ACC112 (cell line): ENCODE measurements around the gene BNC2.

Experiments used
- H2AFZ ChIP-seq: fragments of 200-600 bp; sonication (generic); one replicate; pipeline ENCODE4 v1.6.0; 2017; ENCODE audit warnings: antibody characterized with exemption, low read length; ENCODE audit not compliant: unreplicated experiment
- H3K27ac ChIP-seq: fragments of 200-600 bp; sonication (generic); 2 replicates; pipeline ENCODE4 v1.5.1; 2014; ENCODE audit warnings: low read depth, mild to moderate bottlenecking, antibody characterized with exemption, low read length, moderate library complexity
- H3K27me3 ChIP-seq: fragments of 200-600 bp; sonication (generic); 2 replicates; pipeline ENCODE4 v1.6.1; 2014; ENCODE audit warnings: mild to moderate bottlenecking, antibody characterized with exemption, low read length, moderate library complexity, mixed read lengths; ENCODE audit not compliant: insufficient read depth
- H3K36me3 ChIP-seq: fragments of 200-600 bp; sonication (generic); 2 replicates; pipeline ENCODE4 v1.6.1; 2016; ENCODE audit warnings: mild to moderate bottlenecking, antibody characterized with exemption, low read length, moderate library complexity, mixed read lengths; ENCODE audit not compliant: insufficient read depth
- H3K4me1 ChIP-seq: fragments of 200-600 bp; sonication (generic); one replicate; pipeline ENCODE4 v1.6.1; 2016; ENCODE audit warnings: low read length, mixed read lengths; ENCODE audit not compliant: insufficient read depth, unreplicated experiment, control insufficient read depth
- H3K4me3 ChIP-seq: fragments of 200-600 bp; sonication (generic); 2 replicates; pipeline ENCODE4 v1.5.1; 2014; ENCODE audit warnings: mild to moderate bottlenecking, low read depth, low read length
- H3K79me2 ChIP-seq: fragments of 200-600 bp; sonication (generic); one replicate; pipeline ENCODE4 v1.6.0; 2016; ENCODE audit warnings: low read length; ENCODE audit not compliant: control insufficient read depth, unreplicated experiment, insufficient read depth

The BNC2 gene

DNA sequence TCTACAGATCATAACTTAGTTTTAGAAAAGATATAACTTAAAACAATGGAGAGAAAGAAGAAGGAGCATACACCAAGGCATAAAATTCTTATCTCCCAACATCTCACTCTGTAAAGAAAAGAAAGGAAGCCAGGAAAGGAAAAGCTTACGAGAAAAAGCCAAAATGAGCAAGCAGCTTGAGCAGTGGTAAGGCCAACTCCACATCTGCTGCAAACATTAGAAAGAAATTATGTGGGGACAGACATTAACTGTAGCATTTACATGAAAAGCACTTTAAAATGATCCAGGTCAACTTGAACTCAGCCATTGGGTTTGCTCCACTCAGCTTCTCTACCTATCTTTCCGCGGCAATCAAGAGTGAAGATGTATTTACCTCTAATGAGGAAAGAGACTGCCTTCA, 176.9 kb downstream of the BNC2 start:
- no peak overlapping the region for H3K27ac ChIP-seq
- H3K79me2 ChIP-seq, result peaks cover 42% of the 10 kb centered on the region
- H3K27me3 ChIP-seq, result no peaks in the 10 kb centered on the region
- H3K4me1 ChIP-seq, result peaks cover 13% of the 10 kb centered on the region
- peaks cover 12% of the 10 kb centered on the region; the same call in 1 of the 2 replicates for H3K36me3 ChIP-seq
- no peak overlapping the region for H2AFZ ChIP-seq
- H3K4me3 ChIP-seq, result no peak overlapping the region

DNA sequence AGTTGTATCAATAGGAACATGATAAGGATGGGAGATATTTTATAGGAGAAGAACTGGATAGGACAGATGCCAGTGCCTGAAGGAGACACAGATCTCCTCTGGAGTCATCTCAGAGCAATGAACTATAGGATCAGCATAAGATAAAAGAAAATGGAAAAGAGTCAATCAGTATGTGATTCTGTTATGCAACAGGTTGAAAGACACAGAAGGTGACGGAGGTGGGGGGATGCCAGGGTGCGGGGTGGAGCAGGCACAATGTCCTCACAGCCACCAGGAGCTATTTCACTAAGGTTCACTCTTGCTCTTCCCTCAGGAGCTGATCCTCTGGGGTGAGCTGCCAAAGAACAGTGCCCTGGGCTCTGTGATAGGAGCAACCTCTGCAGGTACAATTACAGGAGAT, 179.8 kb downstream of the BNC2 start:
- Histone ChIP-seq H3K27ac (no peak overlapping the region), H3K4me3 (no peak overlapping the region), H3K36me3 (peaks cover 17% of the 10 kb centered on the region; the same call in 1 of the 2 replicates), H3K27me3 (no peaks in the 10 kb centered on the region), H2AFZ (no peak overlapping the region), H3K4me1 (peaks cover 15% of the 10 kb centered on the region), H3K79me2 (peaks cover 40% of the 10 kb centered on the region)

DNA sequence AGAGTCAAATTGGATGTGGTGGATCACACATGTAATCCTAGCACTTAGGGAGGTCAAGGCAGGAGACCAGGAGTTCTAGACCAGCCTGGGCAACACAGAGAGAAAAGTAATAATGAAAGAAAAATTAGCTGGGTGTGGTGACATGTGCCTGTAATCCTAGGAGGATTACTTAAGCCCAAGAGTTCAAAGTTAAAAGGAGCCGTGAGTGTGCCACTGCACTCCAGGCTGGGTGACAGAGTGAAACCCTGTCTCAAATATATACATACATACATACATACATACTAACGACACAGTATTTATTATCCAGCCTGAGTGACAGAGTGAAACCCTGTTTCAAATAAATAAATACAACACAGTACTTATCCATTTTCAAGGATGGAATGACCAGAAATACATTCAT, 180.3 kb downstream of the BNC2 start:
- Histone ChIP-seq H3K27ac (no peak overlapping the region), H2AFZ (no peak overlapping the region), H3K27me3 (no peaks in the 10 kb centered on the region), H3K36me3 (peaks cover 20% of the 10 kb centered on the region; the same call in 1 of the 2 replicates), H3K79me2 (peaks cover 44% of the 10 kb centered on the region), H3K4me3 (no peak overlapping the region), H3K4me1 (peaks cover 15% of the 10 kb centered on the region)

DNA sequence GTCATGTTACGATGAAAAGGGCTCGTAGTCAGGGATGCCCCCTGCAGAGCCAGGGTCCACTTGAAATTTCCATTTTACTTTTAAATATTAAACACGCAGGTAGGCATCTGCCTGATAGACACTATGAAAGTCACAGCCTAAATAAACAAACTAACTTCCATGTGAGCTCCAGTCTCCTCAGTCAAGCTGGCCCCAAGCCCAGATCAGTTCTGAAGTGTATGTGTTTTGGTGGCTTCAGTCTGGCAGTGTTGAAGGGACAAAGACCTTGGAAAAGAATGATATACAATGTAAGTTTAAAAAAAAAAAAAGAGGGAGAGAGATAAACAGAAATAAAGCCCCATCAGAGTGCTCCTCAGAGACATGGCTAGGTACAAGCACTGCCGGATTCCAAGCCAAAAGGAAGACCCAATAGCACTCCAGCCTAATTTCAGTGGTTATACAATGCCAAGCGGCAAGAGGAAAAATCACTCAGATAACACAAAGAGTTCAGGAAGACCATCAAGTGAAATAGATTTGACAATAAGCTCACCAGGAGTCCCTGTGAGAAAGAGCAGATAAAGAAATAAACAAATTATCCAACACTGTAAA, 181.0 kb downstream of the BNC2 start:
- Histone ChIP-seq H3K4me1 (peaks cover 15% of the 10 kb centered on the region), H2AFZ (no peak overlapping the region), H3K27me3 (no peaks in the 10 kb centered on the region), H3K79me2 (peaks cover 45% of the 10 kb centered on the region), H3K36me3 (peaks cover 20% of the 10 kb centered on the region), H3K4me3 (no peak overlapping the region), H3K27ac (no peak overlapping the region)

DNA sequence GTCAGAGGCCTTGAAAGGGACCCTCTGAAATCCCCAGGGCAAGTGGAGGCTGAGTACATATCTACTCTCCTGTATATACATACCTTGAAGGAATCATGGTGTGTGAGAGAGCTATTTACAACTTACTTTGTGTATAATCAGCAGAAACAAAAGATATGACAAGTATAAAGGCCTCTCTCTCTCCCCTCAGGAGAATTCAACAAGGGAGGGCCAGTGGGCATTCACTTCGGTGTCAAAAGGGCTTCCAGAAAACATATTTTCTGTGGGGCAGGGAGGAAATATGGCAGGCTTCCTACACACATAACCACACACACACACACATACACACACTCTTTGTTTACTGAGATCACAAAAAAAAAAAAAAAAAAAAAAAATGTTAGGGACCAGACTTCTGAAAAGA, 181.7 kb downstream of the BNC2 start:
- no peaks in the 10 kb centered on the region for H3K27me3 ChIP-seq
- H3K27ac ChIP-seq, result no peak overlapping the region
- H3K79me2 ChIP-seq, result peaks cover 46% of the 10 kb centered on the region
- peaks cover 16% of the 10 kb centered on the region for H3K4me1 ChIP-seq
- H3K36me3 ChIP-seq, result peaks cover 15% of the 10 kb centered on the region
- no peak overlapping the region for H3K4me3 ChIP-seq
- H2AFZ ChIP-seq, result no peak overlapping the region

DNA sequence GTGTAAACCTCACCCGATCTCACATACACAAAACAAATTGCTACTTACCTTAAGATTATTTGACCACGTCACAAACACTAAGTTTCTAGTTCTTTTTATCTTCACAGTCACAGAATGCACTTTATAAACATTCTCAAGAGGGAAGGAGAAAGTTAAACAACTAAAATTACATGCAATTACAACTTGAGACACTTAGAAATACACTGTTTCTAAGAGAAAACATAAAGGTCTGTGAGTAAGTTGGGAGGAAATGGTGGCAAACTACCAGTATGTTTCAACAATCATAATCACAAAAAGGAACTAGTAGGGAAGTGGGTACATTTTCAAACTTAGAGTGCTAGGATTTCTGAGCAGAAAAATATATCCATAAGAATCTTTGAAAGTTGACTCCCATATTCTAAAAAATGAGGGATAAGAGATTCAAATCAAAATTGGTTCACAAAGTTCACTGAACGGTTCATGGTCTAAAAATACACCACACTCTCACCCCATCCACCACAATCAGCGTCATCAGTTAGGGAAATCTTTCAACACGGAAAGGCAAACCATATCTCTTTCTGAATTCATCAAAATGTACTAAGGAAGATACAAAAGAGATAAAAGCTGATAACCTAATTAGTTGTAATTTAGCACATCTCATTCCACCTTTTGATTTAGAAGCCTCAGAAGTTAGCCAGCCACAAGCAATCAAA, 182.6 kb downstream of the BNC2 start:
- peaks cover 26% of the 10 kb centered on the region for H3K4me1 ChIP-seq
- H3K27me3 ChIP-seq, result no peaks in the 10 kb centered on the region
- no peak overlapping the region for H3K4me3 ChIP-seq
- no peak overlapping the region for H3K27ac ChIP-seq
- H3K79me2 ChIP-seq, result peaks cover 53% of the 10 kb centered on the region
- H3K36me3 ChIP-seq, result peaks cover 14% of the 10 kb centered on the region
- no peak overlapping the region for H2AFZ ChIP-seq

DNA sequence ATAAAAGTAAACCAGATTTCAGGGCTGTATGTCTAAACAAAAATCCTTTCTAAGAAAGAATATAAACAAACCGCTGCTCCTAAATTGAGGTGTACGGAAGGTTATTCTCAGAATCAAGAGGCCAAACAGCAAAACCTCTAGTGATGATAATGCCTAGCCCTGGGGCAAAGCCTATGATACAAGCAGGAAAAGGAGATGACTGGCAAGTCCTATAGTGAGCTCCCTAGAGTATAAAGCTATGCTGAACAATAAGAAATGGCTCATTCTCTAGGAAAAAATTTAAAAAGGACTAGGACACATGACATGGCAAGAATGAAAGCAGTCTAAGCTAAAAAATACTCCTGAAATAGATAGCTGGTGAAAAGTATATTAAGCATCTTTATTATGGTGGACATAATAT, 187.1 kb downstream of the BNC2 start:
- Histone ChIP-seq H2AFZ (no peak overlapping the region), H3K36me3 (peaks cover 8% of the 10 kb centered on the region), H3K4me1 (peaks cover 26% of the 10 kb centered on the region), H3K4me3 (no peak overlapping the region), H3K79me2 (peaks cover 56% of the 10 kb centered on the region), H3K27ac (0 out of 2 replicates have a peak overlapping the region, but pooled peaks have one; percentile 8), H3K27me3 (no peaks in the 10 kb centered on the region)

DNA sequence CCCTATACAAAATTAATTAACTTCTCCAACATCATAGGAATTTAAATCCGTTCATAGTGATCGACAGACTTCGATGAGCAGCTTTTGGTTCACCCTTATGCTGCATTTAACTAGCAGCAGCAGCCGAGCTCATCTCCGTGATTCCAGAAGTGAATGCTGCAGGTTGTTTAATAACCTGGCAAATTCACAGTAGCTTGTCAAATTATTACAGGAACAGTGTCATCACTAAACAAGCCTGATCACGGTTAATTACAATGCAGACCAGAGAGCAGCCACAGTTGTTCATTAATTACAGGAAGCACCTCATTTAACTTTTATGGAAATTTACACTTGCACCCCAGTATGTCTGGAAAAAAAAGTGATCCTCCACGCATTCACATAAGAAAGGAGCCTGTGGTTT, 188.2 kb downstream of the BNC2 start:
- H3K27me3 ChIP-seq, result no peaks in the 10 kb centered on the region
- no peak overlapping the region for H2AFZ ChIP-seq
- no peak overlapping the region for H3K27ac ChIP-seq
- H3K4me1 ChIP-seq, result peaks cover 26% of the 10 kb centered on the region
- no peak overlapping the region for H3K4me3 ChIP-seq
- H3K79me2 ChIP-seq, result peaks cover 56% of the 10 kb centered on the region
- peaks cover 8% of the 10 kb centered on the region for H3K36me3 ChIP-seq

DNA sequence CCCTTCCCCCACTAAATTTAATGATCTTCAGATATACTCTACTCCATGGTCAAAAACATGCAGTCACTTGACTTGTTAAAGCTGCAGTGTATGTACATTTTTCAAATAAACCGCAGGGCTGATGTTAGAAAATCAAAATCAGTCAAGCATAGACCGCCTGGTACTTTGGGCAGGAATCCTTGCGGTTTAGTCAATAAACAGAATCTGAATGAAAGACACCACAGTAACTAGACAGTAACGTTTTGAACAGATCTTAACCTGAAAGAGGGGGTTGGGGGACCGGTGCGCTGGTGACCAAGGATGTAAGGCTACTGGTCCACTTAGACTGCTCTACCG, 188.8 kb downstream of the BNC2 start:
- H2AFZ ChIP-seq, result no peak overlapping the region
- peaks cover 55% of the 10 kb centered on the region for H3K79me2 ChIP-seq
- H3K4me1 ChIP-seq, result peaks cover 26% of the 10 kb centered on the region
- H3K36me3 ChIP-seq, result peaks cover 6% of the 10 kb centered on the region
- H3K27ac ChIP-seq, result no peak overlapping the region
- no peaks in the 10 kb centered on the region for H3K27me3 ChIP-seq
- no peak overlapping the region for H3K4me3 ChIP-seq

DNA sequence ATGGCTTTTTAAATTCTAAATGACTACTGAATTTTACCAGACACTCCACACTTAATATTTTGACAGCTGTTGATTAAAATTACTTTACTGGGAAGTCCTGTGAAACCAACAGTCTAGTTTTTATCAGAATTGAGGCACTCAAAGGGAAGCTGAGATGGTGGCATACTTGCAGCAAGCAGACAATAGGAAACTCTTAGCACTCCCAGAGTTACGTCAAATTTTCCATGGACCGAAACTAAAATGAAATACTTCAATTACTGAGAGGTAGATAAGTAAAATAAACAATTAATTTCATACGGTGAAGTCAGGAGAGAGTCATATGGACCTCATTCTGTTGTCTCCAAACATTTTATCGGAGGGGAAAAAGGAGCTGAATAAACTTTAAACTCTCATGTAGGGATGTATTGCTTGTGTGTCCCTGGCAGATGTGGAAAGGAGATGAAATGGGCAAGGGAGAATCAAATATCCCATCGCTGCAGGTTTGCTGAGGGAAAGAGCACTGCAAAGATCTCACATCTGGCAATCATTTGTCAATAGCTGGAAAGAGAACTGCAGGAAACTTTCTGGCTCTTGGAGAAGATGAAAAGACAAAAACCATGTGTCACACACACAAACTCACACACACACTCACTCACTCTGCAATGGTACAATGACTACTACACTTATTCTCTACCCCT, 189.4 kb downstream of the BNC2 start:
- Histone ChIP-seq H3K4me1 (peaks cover 26% of the 10 kb centered on the region), H3K27ac (no peak overlapping the region), H3K36me3 (peaks cover 3% of the 10 kb centered on the region), H3K27me3 (no peaks in the 10 kb centered on the region), H3K79me2 (peaks cover 60% of the 10 kb centered on the region), H3K4me3 (peak overlapping the region; percentile 49; the same call in 1 of the 2 replicates), H2AFZ (peak overlapping the region; percentile 64)

DNA sequence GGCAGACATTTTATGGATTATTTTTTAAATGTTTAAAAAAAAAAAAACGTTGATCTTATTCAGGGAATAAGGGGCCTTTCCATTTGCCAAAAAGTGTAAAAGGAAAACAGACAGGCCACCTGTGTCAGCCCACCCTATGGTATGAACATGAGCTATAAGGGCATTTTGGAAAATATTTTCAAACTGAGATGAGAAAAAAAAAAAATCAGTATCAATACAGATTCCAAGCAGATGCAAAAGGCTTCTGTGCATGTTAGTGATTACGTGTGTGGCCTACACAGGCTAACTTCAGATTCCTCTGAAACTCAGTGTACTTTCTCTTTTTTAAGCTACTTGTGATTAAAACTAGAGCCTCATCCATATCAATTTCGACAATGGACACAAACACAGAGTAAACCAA, 189.9 kb downstream of the BNC2 start:
- Histone ChIP-seq H3K27me3 (no peaks in the 10 kb centered on the region), H3K4me3 (0 out of 2 replicates have a peak overlapping the region, but pooled peaks have one; percentile 49), H3K79me2 (peaks cover 56% of the 10 kb centered on the region), H3K36me3 (peaks cover 3% of the 10 kb centered on the region), H2AFZ (peak overlapping the region; percentile 64), H3K27ac (no peak overlapping the region), H3K4me1 (peaks cover 26% of the 10 kb centered on the region)
